BLaER1 (cell line): ENCODE measurements around the gene SLC25A21.

Experiments
- H3K27ac ChIP-seq: shearing (Covaris generic); formaldehyde crosslinking; 2 replicates; pipeline ENCODE4 v1.8.1; 2022
- H3K27me3 ChIP-seq: shearing (Covaris generic); formaldehyde crosslinking; 2 replicates; pipeline ENCODE4 v1.8.1; 2022
- H3K36me3 ChIP-seq: shearing (Covaris generic); formaldehyde crosslinking; 2 replicates; pipeline ENCODE4 v1.8.1; 2022
- H3K4me1 ChIP-seq: shearing (Covaris generic); formaldehyde crosslinking; 2 replicates; pipeline ENCODE4 v1.8.1; 2022
- H3K4me2 ChIP-seq: shearing (Covaris generic); formaldehyde crosslinking; 2 replicates; pipeline ENCODE4 v1.8.1; 2022
- H3K4me3 ChIP-seq: shearing (Covaris generic); formaldehyde crosslinking; 2 replicates; pipeline ENCODE4 v1.8.1; 2022
- H3K9ac ChIP-seq: shearing (Covaris generic); formaldehyde crosslinking; 2 replicates; pipeline ENCODE4 v1.8.1; 2022
- H3K9me3 ChIP-seq: shearing (Covaris generic); formaldehyde crosslinking; 2 replicates; pipeline ENCODE4 v1.8.1; 2022
- H4K20me1 ChIP-seq: shearing (Covaris generic); formaldehyde crosslinking; 2 replicates; pipeline ENCODE4 v1.8.1; 2022
- Cebpa-rat ChIP-seq: shearing (Covaris generic); IDR thresholded peaks from 2 replicates; pipeline ENCODE4 v1.8.1; 2022

SLC25A21 gene

GRCh38 chr14:36655571-36655962 lies 516.8 kb downstream of the SLC25A21 start:
- H3K27me3 ChIP-seq = peaks cover 66% of the 10 kb centered on the region
- no peak overlapping the region for H3K4me2 ChIP-seq

DNA sequence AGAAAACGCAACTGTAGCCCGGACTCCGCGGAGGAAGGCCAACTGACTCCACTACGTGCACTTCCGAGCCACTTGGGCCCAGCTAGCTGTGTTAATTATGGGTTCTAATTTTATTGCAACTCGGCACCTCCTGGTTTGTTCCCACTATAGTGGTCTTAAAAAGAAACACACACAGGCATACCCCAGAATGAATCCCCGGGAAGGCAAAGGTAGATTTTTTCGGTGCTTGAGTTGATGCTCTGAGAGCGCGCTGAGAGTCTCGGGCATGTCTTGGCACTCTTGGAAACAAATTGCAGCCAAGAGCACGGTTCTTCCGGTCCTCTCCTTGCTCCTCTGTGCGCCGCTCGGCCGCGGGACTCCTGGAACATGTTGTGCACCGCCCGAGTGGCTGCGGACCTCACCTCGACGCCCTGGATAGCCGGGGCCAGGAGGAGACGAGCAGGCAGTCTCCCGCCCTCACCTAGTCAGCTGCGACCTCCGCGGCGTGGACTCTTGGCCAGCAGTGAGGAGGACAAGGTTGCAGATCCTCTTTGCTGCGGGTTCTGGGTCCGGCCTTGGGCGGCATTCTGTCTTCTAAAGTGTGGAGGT lies 517.5 kb downstream of the SLC25A21 start:
- no peak overlapping the region for H3K4me2 ChIP-seq
- no peak overlapping the region for H3K27ac ChIP-seq
- no peaks in the 10 kb centered on the region for H3K36me3 ChIP-seq
- H3K9ac ChIP-seq = no peak overlapping the region
- H3K4me1 ChIP-seq = peaks cover 5% of the 10 kb centered on the region
- H3K9me3 ChIP-seq = peaks cover 58% of the 10 kb centered on the region
- peaks cover 6% of the 10 kb centered on the region; the same call in 1 of the 2 replicates for H4K20me1 ChIP-seq
- H3K4me3 ChIP-seq = no peak overlapping the region
- TF ChIP-seq Cebpa-rat = no peak
- H3K27me3 ChIP-seq = peaks cover 59% of the 10 kb centered on the region

More at GRCh38 chr14:36655571-36655962, 516.8 kb downstream of the SLC25A21 start:
- peaks cover 6% of the 10 kb centered on the region; the same call in 1 of the 2 replicates for H4K20me1 ChIP-seq
- H3K9me3 ChIP-seq = peaks cover 58% of the 10 kb centered on the region
- H3K4me1 ChIP-seq = peaks cover 12% of the 10 kb centered on the region
- TF ChIP-seq Cebpa-rat = no peak
- H3K4me3 ChIP-seq = no peak overlapping the region
- H3K9ac ChIP-seq = no peak overlapping the region
- no peaks in the 10 kb centered on the region for H3K36me3 ChIP-seq
- no peak overlapping the region for H3K27ac ChIP-seq

- Histone ChIP-seq H3K27me3 (peaks cover 52% of the 10 kb centered on the region), H3K9me3 (peaks cover 54% of the 10 kb centered on the region), H3K27ac (no peak overlapping the region), H4K20me1 (peaks cover 6% of the 10 kb centered on the region; the same call in 1 of the 2 replicates), H3K36me3 (no peaks in the 10 kb centered on the region), H3K4me3 (no peak overlapping the region), H3K4me1 (no peaks in the 10 kb centered on the region), H3K4me2 (no peak overlapping the region), H3K9ac (no peak overlapping the region)
- TF ChIP-seq Cebpa-rat = no peak
These were observed 518.2 kb downstream of the SLC25A21 start for GRCh38 chr14:36653962-36654793.

DNA sequence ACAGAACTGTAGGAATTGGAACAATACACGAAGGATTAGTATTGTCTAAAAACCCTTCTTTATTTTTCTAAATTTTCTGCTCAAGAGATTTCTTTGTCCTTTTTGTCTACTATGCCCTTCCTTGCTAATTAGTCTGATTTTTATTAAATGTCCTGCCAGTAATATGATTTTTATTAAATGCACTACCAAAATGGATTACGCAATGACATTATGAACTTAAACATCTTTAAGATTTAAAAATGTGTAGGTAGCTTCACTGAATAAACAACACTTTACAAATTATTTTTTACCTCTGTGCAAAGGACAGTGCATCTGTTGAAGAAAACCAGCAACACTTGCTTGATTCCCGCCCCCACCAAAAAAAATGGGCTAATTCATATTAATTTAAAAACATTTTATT lies 519.0 kb downstream of the SLC25A21 start:
- no peaks in the 10 kb centered on the region for H3K36me3 ChIP-seq
- H3K9me3 ChIP-seq = peaks cover 49% of the 10 kb centered on the region
- peak; percentile 44; the same call in 1 of the 2 replicates for TF ChIP-seq Cebpa-rat
- no peak overlapping the region for H3K9ac ChIP-seq
- peaks cover 44% of the 10 kb centered on the region for H3K27me3 ChIP-seq
- peaks cover 6% of the 10 kb centered on the region; the same call in 1 of the 2 replicates for H4K20me1 ChIP-seq
- no peak overlapping the region for H3K4me3 ChIP-seq
- no peaks in the 10 kb centered on the region for H3K4me1 ChIP-seq
- H3K27ac ChIP-seq = no peak overlapping the region
- H3K4me2 ChIP-seq = no peak overlapping the region

- no peak overlapping the region for H3K27ac ChIP-seq
- H4K20me1 ChIP-seq = peaks cover 2% of the 10 kb centered on the region; the same call in 1 of the 2 replicates
- no peak for TF ChIP-seq Cebpa-rat
- no peak overlapping the region for H3K4me2 ChIP-seq
- H3K4me1 ChIP-seq = no peaks in the 10 kb centered on the region
- H3K27me3 ChIP-seq = peaks cover 37% of the 10 kb centered on the region
- H3K9me3 ChIP-seq = peaks cover 49% of the 10 kb centered on the region
- H3K4me3 ChIP-seq = no peak overlapping the region
- H3K36me3 ChIP-seq = no peaks in the 10 kb centered on the region
- no peak overlapping the region for H3K9ac ChIP-seq
These were observed 519.7 kb downstream of the SLC25A21 start for GRCh38 chr14:36652542-36653201.

GRCh38 chr14:36649872-36650650 lies 522.3 kb downstream of the SLC25A21 start:
- TF ChIP-seq Cebpa-rat = no peak
- Histone ChIP-seq H3K4me3 (no peak overlapping the region), H3K9ac (no peak overlapping the region), H3K4me1 (peaks cover 9% of the 10 kb centered on the region), H3K36me3 (no peaks in the 10 kb centered on the region), H3K4me2 (no peak overlapping the region), H4K20me1 (no peaks in the 10 kb centered on the region), H3K27me3 (peaks cover 20% of the 10 kb centered on the region), H3K27ac (no peak overlapping the region), H3K9me3 (peaks cover 35% of the 10 kb centered on the region)

DNA sequence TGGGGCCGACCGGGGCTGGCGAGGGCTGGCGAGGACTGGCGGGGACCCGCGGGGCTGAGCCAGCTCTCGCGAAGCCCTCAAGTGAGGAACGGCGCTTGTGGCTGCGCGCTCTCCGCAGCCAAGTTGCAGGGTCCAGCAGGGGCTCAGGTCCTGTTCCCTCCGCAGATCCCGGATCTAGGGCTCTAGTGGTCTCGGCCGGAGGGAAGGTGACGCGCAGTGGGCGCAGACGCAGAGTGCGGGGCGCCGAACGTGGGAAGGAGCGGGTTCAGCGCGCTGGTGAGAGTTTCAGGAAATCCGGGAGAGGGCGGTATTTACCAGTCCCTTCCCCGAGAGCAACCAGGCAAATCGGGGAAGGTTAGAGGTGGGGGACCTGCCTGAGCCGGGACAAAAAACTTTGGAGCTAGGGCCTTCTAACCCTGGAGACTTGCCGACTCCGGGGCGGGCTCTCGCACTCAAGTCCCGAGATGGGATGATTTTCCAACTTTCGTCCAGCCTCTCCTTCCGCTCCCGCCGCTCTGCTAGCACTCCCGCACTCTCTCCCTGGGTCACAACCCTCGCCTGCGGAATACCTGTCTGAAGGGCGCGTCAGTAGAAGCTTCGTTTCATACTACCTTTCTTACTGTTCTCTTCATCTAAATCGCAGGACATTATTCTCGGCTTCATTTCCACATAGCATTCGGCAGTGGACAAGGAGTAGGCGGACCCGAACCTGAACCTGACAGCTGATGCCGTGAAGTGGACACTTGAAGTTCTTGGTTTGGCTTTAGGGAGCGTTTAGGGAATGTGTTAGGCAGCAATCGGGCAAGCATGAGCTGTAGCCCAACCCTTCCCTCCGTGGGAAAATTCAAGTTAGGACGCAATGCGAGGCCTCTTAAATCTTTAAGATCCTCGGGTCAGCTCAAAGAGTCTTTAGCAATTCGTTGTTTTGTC lies 524.3 kb downstream of the SLC25A21 start:
- Histone ChIP-seq H3K4me2 (no peak overlapping the region), H3K27me3 (peaks cover 9% of the 10 kb centered on the region), H4K20me1 (no peaks in the 10 kb centered on the region), H3K4me3 (no peak overlapping the region), H3K9me3 (peaks cover 23% of the 10 kb centered on the region), H3K4me1 (peaks cover 9% of the 10 kb centered on the region), H3K36me3 (no peaks in the 10 kb centered on the region), H3K27ac (no peak overlapping the region), H3K9ac (no peak overlapping the region)
- TF ChIP-seq Cebpa-rat = no peak

- no peaks in the 10 kb centered on the region for H4K20me1 ChIP-seq
- peaks cover 9% of the 10 kb centered on the region for H3K4me1 ChIP-seq
- H3K36me3 ChIP-seq = no peaks in the 10 kb centered on the region
- peaks cover 9% of the 10 kb centered on the region for H3K27me3 ChIP-seq
- H3K9me3 ChIP-seq = peaks cover 23% of the 10 kb centered on the region
- no peak overlapping the region for H3K4me2 ChIP-seq
- no peak overlapping the region for H3K9ac ChIP-seq
- no peak overlapping the region for H3K27ac ChIP-seq
- H3K4me3 ChIP-seq = no peak overlapping the region
- TF ChIP-seq Cebpa-rat = no peak
These were observed 525.0 kb downstream of the SLC25A21 start for GRCh38 chr14:36647417-36647823.
